Mesenchymal stem cell (in vitro differentiated cells and primary cell): Measurements from ENCODE around the gene MMS22L. TPM values are rescaled to one million over a fixed set of nuclear protein-coding genes. Genes with fewer than 3 reads are reported as not detected.

Source experiments
- DNase-seq: peaks from one replicate; pipeline ENCODE4 v3.0.0-alpha.2; 2013
- H2AFZ ChIP-seq: one replicate; pipeline ENCODE4 v1.6.1; 2013; ENCODE audit warnings: low read depth, mild to moderate bottlenecking, control low read depth, inconsistent platforms, low read length, moderate library complexity
- H2AK5ac ChIP-seq: 2 replicates; pipeline ENCODE4 v1.6.1; 2013; ENCODE audit warnings: low read length, moderate library complexity, mild to moderate bottlenecking, inconsistent platforms; ENCODE audit not compliant: severe bottlenecking
- H2BK120ac ChIP-seq: one replicate; pipeline ENCODE4 v1.6.1; 2013; ENCODE audit warnings: low read depth, mild to moderate bottlenecking, inconsistent platforms, low read length, moderate library complexity
- H2BK12ac ChIP-seq, 2 experiments: one replicate each; pipeline ENCODE4 v1.6.1; 2013; ENCODE audit warnings: inconsistent platforms in 2 of 2, low read length in 2 of 2, mild to moderate bottlenecking in 2 of 2, moderate library complexity in 2 of 2, control low read depth in 1 of 2
- H2BK15ac ChIP-seq: one replicate; pipeline ENCODE4 v1.6.1; 2013; ENCODE audit warnings: mild to moderate bottlenecking, low read depth, inconsistent platforms; ENCODE audit not compliant: poor library complexity, severe bottlenecking
- H2BK5ac ChIP-seq: 2 replicates; pipeline ENCODE4 v1.6.1; 2013; ENCODE audit warnings: low read depth, mild to moderate bottlenecking, low read length, control low read depth, inconsistent platforms; ENCODE audit not compliant: poor library complexity, severe bottlenecking
- H3K14ac ChIP-seq, 2 experiments: one replicate each; pipeline ENCODE4 v1.6.1; 2013; ENCODE audit warnings: inconsistent platforms in 2 of 2, low read length in 2 of 2, control low read depth in 1 of 2, mild to moderate bottlenecking in 1 of 2, moderate library complexity in 1 of 2
- H3K18ac ChIP-seq, 2 experiments: one replicate each; pipeline ENCODE4 v1.6.1; 2013; ENCODE audit warnings: inconsistent platforms in 2 of 2, low read length in 2 of 2, control low read depth in 1 of 2, low read depth in 1 of 2, mild to moderate bottlenecking in 1 of 2
- H3K23ac ChIP-seq, 2 experiments: one replicate each; pipeline ENCODE4 v1.6.1; 2013; ENCODE audit warnings: inconsistent platforms in 2 of 2, low read length in 2 of 2, mild to moderate bottlenecking in 2 of 2, moderate library complexity in 2 of 2, control low read depth in 1 of 2
- H3K27ac ChIP-seq: 2 replicates; pipeline ENCODE4 v1.5.1; 2013; ENCODE audit warnings: mild to moderate bottlenecking, moderate library complexity, low read length, control low read depth, inconsistent platforms; ENCODE audit not compliant: poor library complexity, severe bottlenecking
- H3K27me3 ChIP-seq, 2 experiments: 2 replicates each; pipeline versions ENCODE4 v1.6.1 to v1.7.0; 2013; ENCODE audit warnings: low read length in 2 of 2, mild to moderate bottlenecking in 2 of 2, moderate library complexity in 2 of 2, control low read depth in 1 of 2, inconsistent platforms in 1 of 2; ENCODE audit not compliant: control insufficient read depth in 1 of 2, insufficient read depth in 1 of 2
- H3K36me3 ChIP-seq, 2 experiments: 2 replicates each; pipeline versions ENCODE4 v1.6.1 to v1.7.0; 2013; ENCODE audit warnings: low read length in 2 of 2, control low read depth in 1 of 2, inconsistent platforms in 1 of 2, low read depth in 1 of 2, mild to moderate bottlenecking in 1 of 2; ENCODE audit not compliant: insufficient read depth in 2 of 2, control insufficient read depth in 1 of 2
- H3K4ac ChIP-seq, 2 experiments: one replicate each; pipeline ENCODE4 v1.6.1; 2013; ENCODE audit warnings: inconsistent platforms in 2 of 2, low read length in 2 of 2, mild to moderate bottlenecking in 2 of 2, moderate library complexity in 2 of 2, control low read depth in 1 of 2, low read depth in 1 of 2
- H3K4me1 ChIP-seq: 2 replicates; pipeline ENCODE4 v1.6.1; 2013; ENCODE audit warnings: low read depth, low read length, control low read depth; ENCODE audit not compliant: control insufficient read depth, insufficient read depth
- H3K4me2 ChIP-seq: 2 replicates; pipeline ENCODE4 v1.6.1; 2013; ENCODE audit warnings: low read length, mild to moderate bottlenecking, inconsistent platforms; ENCODE audit not compliant: poor library complexity, severe bottlenecking
- H3K4me3 ChIP-seq, 2 experiments: 2 replicates each; pipeline versions ENCODE4 v1.5.1 to v1.7.0; 2013; ENCODE audit warnings: low read length in 2 of 2, mild to moderate bottlenecking in 2 of 2, control low read depth in 1 of 2, low read depth in 1 of 2; ENCODE audit not compliant: insufficient read depth in 1 of 2
- H3K79me1 ChIP-seq: replicated peaks from 2 replicates; pipeline ENCODE4 v1.6.1; 2013; ENCODE audit warnings: mild to moderate bottlenecking, control low read depth, low read length, inconsistent platforms; ENCODE audit not compliant: poor library complexity, severe bottlenecking
- H3K9ac ChIP-seq: 2 replicates; pipeline ENCODE4 v1.7.0; 2013; ENCODE audit warnings: mild to moderate bottlenecking, low read length, moderate library complexity
- H3K9me3 ChIP-seq: 2 replicates; pipeline ENCODE4 v1.7.0; 2013; ENCODE audit warnings: mild to moderate bottlenecking, low read length; ENCODE audit not compliant: control insufficient read depth
- H4K8ac ChIP-seq: one replicate; pipeline ENCODE4 v1.6.1; 2013; ENCODE audit warnings: inconsistent platforms, mild to moderate bottlenecking, low read length, moderate library complexity
- H4K91ac ChIP-seq: one replicate; pipeline ENCODE4 v1.6.1; 2013; ENCODE audit warnings: mild to moderate bottlenecking, low read length, inconsistent platforms
- WGBS: methylation state at CpG from one replicate; pipeline ENCODE4 v1.1.7; 2013; ENCODE audit warnings: mixed read lengths; 5-methylcytosine and 5-hydroxymethylcytosine counted together
- polyA plus RNA-seq, 2 experiments: library from polyadenylated mRNA; stranded (reverse); fragments of 200-250 nt; gene quantifications; one replicate each; pipeline ENCODE4 v1.2.3, GENCODE V29; 2013

MMS22L gene, protein sequence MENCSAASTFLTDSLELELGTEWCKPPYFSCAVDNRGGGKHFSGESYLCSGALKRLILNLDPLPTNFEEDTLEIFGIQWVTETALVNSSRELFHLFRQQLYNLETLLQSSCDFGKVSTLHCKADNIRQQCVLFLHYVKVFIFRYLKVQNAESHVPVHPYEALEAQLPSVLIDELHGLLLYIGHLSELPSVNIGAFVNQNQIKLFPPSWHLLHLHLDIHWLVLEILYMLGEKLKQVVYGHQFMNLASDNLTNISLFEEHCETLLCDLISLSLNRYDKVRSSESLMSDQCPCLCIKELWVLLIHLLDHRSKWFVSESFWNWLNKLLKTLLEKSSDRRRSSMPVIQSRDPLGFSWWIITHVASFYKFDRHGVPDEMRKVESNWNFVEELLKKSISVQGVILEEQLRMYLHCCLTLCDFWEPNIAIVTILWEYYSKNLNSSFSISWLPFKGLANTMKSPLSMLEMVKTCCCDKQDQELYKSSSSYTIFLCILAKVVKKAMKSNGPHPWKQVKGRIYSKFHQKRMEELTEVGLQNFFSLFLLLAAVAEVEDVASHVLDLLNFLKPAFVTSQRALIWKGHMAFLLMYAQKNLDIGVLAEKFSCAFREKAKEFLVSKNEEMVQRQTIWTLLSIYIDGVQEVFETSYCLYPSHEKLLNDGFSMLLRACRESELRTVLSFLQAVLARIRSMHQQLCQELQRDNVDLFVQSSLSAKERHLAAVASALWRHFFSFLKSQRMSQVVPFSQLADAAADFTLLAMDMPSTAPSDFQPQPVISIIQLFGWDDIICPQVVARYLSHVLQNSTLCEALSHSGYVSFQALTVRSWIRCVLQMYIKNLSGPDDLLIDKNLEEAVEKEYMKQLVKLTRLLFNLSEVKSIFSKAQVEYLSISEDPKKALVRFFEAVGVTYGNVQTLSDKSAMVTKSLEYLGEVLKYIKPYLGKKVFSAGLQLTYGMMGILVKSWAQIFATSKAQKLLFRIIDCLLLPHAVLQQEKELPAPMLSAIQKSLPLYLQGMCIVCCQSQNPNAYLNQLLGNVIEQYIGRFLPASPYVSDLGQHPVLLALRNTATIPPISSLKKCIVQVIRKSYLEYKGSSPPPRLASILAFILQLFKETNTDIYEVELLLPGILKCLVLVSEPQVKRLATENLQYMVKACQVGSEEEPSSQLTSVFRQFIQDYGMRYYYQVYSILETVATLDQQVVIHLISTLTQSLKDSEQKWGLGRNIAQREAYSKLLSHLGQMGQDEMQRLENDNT
- polyA plus RNA-seq (2013, experiment 1 of 2), result 3.6 TPM
- polyA plus RNA-seq (2013, experiment 2 of 2), result 3.6 TPM

DNA sequence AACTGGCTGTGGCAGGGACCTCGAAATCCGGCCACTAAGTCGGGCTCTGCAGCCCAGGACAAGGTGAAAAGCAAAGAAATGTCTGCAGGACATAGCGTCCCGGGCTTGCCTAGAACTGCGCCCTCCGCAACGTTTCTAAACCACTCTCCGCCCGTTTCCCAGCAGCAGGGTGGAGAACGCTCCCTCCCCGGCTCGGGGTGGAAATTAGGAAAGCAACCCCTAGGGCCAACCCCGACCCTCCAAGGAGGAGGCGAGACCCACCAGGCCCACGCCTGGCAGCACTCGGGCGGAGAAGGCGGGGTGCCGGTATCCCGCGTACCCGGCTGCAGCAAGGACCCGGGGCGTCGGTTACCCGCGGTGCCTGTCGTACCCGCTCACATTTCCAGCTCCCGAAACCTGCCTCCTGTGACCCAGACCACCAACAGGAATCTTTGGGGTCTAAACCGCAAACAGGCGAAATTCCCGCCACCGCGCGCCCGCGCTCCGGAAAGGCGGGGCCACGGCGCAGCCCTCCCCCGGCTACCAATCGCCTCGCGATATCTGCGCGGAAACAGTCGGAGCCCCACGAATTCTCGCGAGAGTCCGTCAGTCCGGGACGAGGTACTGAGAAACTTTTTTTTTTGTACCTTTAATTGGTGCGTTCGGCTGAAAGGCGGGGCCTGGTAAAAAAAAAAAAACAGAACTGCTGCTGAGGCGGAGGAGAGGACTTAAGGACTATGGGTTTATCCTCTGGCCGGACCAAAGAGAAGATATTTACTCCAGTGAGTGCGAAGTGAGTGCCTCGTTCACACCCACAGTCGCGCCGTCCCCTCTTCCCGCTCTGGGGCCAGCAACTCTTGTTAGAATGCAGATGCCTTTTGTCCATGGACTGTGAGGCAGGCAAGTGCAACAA, at the start of gene MMS22L:
Gene MMS22L, minus strand, starts transcription at position 491 of the 892 bp plus-strand sequence. CDS start 739 bp downstream, outside the sequence.
- no peaks in the 10 kb centered on the region for H3K27me3 ChIP-seq
- H3K4me3 ChIP-seq, result peak within 1 kb of the TSS; percentile 98 to 99
- no peak within 1 kb of the TSS for H2AK5ac ChIP-seq
- WGBS, result under 1% methylated on average over 67 of the region's 67 CpGs
- H3K36me3 ChIP-seq, result peaks cover 0 to 6% of the 10 kb centered on the region in 2 experiments
- peak within 1 kb of the TSS; percentile 76 to 88 for H3K18ac ChIP-seq
- no peak within 1 kb of the TSS for H3K14ac ChIP-seq
- peak within 1 kb of the TSS in 1 of 2 experiments; percentile 57 for H3K23ac ChIP-seq
- peak; percentile 96 for DNase-seq
- no peak within 1 kb of the TSS for H3K4ac ChIP-seq
- H4K91ac ChIP-seq, result no peak within 1 kb of the TSS
- no peaks in the 10 kb centered on the region for H3K4me1 ChIP-seq
- no peak within 1 kb of the TSS for H2BK15ac ChIP-seq
- H3K27ac ChIP-seq, result peak within 1 kb of the TSS; percentile 73
- peak within 1 kb of the TSS; percentile 92 for H2AFZ ChIP-seq
- H3K9me3 ChIP-seq, result no peaks in the 10 kb centered on the region
- H3K4me2 ChIP-seq, result peak within 1 kb of the TSS; percentile 92
- peak within 1 kb of the TSS; percentile 25 to 57 for H2BK12ac ChIP-seq
- H4K8ac ChIP-seq, result peak within 1 kb of the TSS; percentile 94
- peak within 1 kb of the TSS; percentile 5 for H2BK120ac ChIP-seq
- H3K9ac ChIP-seq, result peak within 1 kb of the TSS; percentile 93
- H2BK5ac ChIP-seq, result peak within 1 kb of the TSS; percentile 9
- peaks cover 2% of the 10 kb centered on the region for H3K79me1 ChIP-seq

DNA sequence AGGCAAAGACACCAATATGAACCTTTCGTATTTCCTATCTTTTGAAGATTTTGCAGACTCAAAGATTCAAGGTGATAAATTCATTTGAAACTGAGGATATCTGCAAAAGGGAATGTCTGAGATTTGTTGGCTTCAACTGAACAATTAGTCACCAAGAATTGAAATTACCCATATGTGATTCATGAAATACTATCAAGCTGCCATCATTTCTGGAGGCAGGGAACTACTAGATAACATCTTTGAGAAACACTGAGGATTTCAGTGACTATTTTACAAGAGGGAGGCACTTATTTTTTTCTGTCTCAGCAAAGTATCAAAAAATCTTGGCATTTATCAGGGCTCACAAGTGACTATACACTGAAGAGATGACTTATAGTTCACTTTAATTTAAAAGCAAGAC, 39.8 kb upstream of the MMS22L start:
- H3K9me3 ChIP-seq, result no peaks in the 10 kb centered on the region
- no peak overlapping the region for H3K27ac ChIP-seq
- H3K18ac ChIP-seq, result no peak overlapping the region
- H3K79me1 ChIP-seq, result no peaks in the 10 kb centered on the region
- no peaks in the 10 kb centered on the region for H3K27me3 ChIP-seq
- H3K9ac ChIP-seq, result no peak overlapping the region
- H3K36me3 ChIP-seq, result no peaks in the 10 kb centered on the region
- no peak overlapping the region for H2BK12ac ChIP-seq
- no peak overlapping the region for H3K23ac ChIP-seq
- H2BK5ac ChIP-seq, result no peak overlapping the region
- H3K4me2 ChIP-seq, result no peak overlapping the region
- no peak overlapping the region for H4K8ac ChIP-seq
- no peaks in the 10 kb centered on the region for H3K4me1 ChIP-seq
- no CpG with 5 or more reads among the region's 1 CpG for WGBS
- no peak overlapping the region for H2AFZ ChIP-seq
- no peak overlapping the region for H2AK5ac ChIP-seq
- H3K4me3 ChIP-seq, result no peak overlapping the region
- H3K4ac ChIP-seq, result no peak overlapping the region
- no peak overlapping the region for H2BK120ac ChIP-seq
- H2BK15ac ChIP-seq, result no peak overlapping the region
- H3K14ac ChIP-seq, result no peak overlapping the region
- H4K91ac ChIP-seq, result no peak overlapping the region
- DNase-seq, result no peak

DNA sequence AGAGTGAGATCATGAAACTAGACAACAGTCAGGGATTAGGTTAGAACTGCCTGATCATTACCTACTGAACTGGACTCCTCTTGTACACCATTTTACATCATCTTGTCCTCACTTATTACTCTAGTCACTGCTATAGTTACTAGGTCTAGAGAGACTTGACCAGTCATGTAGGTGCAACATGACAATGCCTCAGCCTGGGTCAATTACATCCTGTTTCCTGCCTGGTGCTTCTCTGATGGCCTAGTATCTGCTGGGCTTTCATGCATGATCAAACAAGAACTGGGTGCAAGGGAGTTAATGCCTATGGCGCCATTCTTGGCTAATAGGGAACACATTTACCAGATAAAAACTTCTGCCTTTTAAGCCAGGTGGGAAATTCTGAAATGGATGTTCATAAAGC, 39.2 kb upstream of the MMS22L start:
- WGBS, result no CpG with 5 or more reads among the region's 1 CpG
- no peak overlapping the region for H2AK5ac ChIP-seq
- H3K9me3 ChIP-seq, result no peaks in the 10 kb centered on the region
- H3K4ac ChIP-seq, result no peak overlapping the region
- no peak overlapping the region for H3K14ac ChIP-seq
- H3K18ac ChIP-seq, result no peak overlapping the region
- H4K91ac ChIP-seq, result no peak overlapping the region
- H2BK15ac ChIP-seq, result no peak overlapping the region
- H3K4me3 ChIP-seq, result no peak overlapping the region
- no peak overlapping the region for H3K9ac ChIP-seq
- no peaks in the 10 kb centered on the region for H3K27me3 ChIP-seq
- no peak overlapping the region for H3K23ac ChIP-seq
- no peak overlapping the region for H4K8ac ChIP-seq
- no peak overlapping the region for H2BK12ac ChIP-seq
- no peak overlapping the region for H2AFZ ChIP-seq
- H3K79me1 ChIP-seq, result no peaks in the 10 kb centered on the region
- no peak overlapping the region for H3K4me2 ChIP-seq
- H3K27ac ChIP-seq, result no peak overlapping the region
- H2BK120ac ChIP-seq, result no peak overlapping the region
- no peak overlapping the region for H2BK5ac ChIP-seq
- no peaks in the 10 kb centered on the region for H3K36me3 ChIP-seq
- H3K4me1 ChIP-seq, result no peaks in the 10 kb centered on the region
- DNase-seq, result no peak
